Common myeloid progenitor, CD34-positive (primary cell): ENCODE measurements around the gene BCO1.

Source experiments
- CTCF ChIA-PET: fragments of 350-600 bp; sonication (Branson Sonifier 250); formaldehyde crosslinking; loops from one replicate; lab custom pipeline; 2021; ENCODE audit warnings: antibody characterized with exemption; lab: Charles Lee
- POLR2A ChIA-PET: fragments of 350-600 bp; sonication (Branson Sonifier 250); formaldehyde crosslinking; loops from one replicate; lab custom pipeline; 2021; ENCODE audit warnings: antibody characterized with exemption; lab: Charles Lee
- DNase-seq, 3 donors: peaks; one replicate each; pipeline versions ENCODE4 v3.0.0 to v3.0.0-alpha.2; 2013
- H3K27ac ChIP-seq, 2 experiments: 1 replicate in 1 of 2; 2 replicates in 1 of 2; pipeline ENCODE4 v1.7.0; 2013; ENCODE audit warnings: inconsistent platforms in 2 of 2, low read length in 2 of 2, mild to moderate bottlenecking in 2 of 2, low read depth in 1 of 2, moderate library complexity in 1 of 2; ENCODE audit not compliant: severe bottlenecking in 2 of 2, insufficient read depth in 1 of 2, poor library complexity in 1 of 2
- H3K27me3 ChIP-seq, 5 experiments: replicated peaks in 2 of 5; 1 replicate in 3 of 5; 2 replicates in 2 of 5; pipeline versions ENCODE4 v1.6.1 to v1.7.0; 2013; ENCODE audit warnings: low read length in 4 of 5, mild to moderate bottlenecking in 2 of 5, moderate library complexity in 2 of 5, inconsistent platforms in 1 of 5; ENCODE audit not compliant: insufficient read depth in 5 of 5, control insufficient read depth in 4 of 5
- H3K36me3 ChIP-seq, 4 experiments: 1 replicate in 2 of 4; 2 replicates in 2 of 4; pipeline versions ENCODE4 v1.6.1 to v1.7.0; 2013; ENCODE audit warnings: low read length in 3 of 4, control low read depth in 1 of 4, mild to moderate bottlenecking in 1 of 4; ENCODE audit not compliant: control insufficient read depth in 4 of 4, insufficient read depth in 4 of 4
- H3K4me1 ChIP-seq, 4 experiments: 1 replicate in 3 of 4; 2 replicates in 1 of 4; pipeline versions ENCODE4 v1.6.1 to v1.7.1; 2013; ENCODE audit warnings: low read length in 3 of 4, mild to moderate bottlenecking in 3 of 4, control low read depth in 1 of 4, inconsistent platforms in 1 of 4, moderate library complexity in 1 of 4; ENCODE audit not compliant: control insufficient read depth in 4 of 4, insufficient read depth in 4 of 4; ENCODE audit errors: control extremely low read depth in 1 of 4
- H3K4me3 ChIP-seq, 7 experiments: 1 replicate in 4 of 7; 2 replicates in 3 of 7; pipeline versions ENCODE4 v1.5.1 to v1.7.0; 2013; ENCODE audit warnings: mild to moderate bottlenecking in 7 of 7, low read length in 6 of 7, moderate library complexity in 6 of 7, inconsistent platforms in 2 of 7, low read depth in 2 of 7, control low read depth in 1 of 7; ENCODE audit not compliant: insufficient read depth in 4 of 7, control insufficient read depth in 1 of 7; ENCODE audit errors: extremely low read depth in 1 of 7
- H3K9me3 ChIP-seq, 5 experiments: 1 replicate in 4 of 5; 2 replicates in 1 of 5; pipeline versions ENCODE4 v1.6.1 to v1.7.1; 2013; ENCODE audit warnings: low read length in 4 of 5, mild to moderate bottlenecking in 2 of 5, inconsistent platforms in 1 of 5, low read depth in 1 of 5, moderate library complexity in 1 of 5; ENCODE audit not compliant: control insufficient read depth in 4 of 5, insufficient read depth in 2 of 5; ENCODE audit errors: control extremely low read depth in 1 of 5
- WGBS: methylation state at CpG from one replicate; pipeline ENCODE4 v1.1.5; 2013; ENCODE audit not compliant: insufficient coverage; 5-methylcytosine and 5-hydroxymethylcytosine counted together

BCO1 gene

GRCh38 chr16:81204798-81205680 lies 33.5 kb upstream of the BCO1 start:
- Histone ChIP-seq H3K4me1 (no peaks in the 10 kb centered on the region), H3K4me3 (no peak overlapping the region), H3K27ac (no peak overlapping the region), H3K27me3 (peaks cover 0 to 8% (median 4%) of the 10 kb centered on the region in 5 experiments), H3K9me3 (no peaks in the 10 kb centered on the region), H3K36me3 (no peaks in the 10 kb centered on the region)
- POLR2A ChIA-PET: no interaction called here
- peak; percentile 53 to 65 (median 62) for DNase-seq
- CTCF ChIA-PET: interaction anchor here (0.6 to 2.4 kb wide), 9 partner anchors 11 to 131 kb away, joined by 3 to 11 read pairs (median 4); no protein-coding TSS in a partner anchor
- 37% methylated on average over 6 of the region's 14 CpGs for WGBS

GRCh38 chr16:81207076-81207475 lies 31.4 kb upstream of the BCO1 start:
- no peaks in the 10 kb centered on the region for H3K36me3 ChIP-seq
- peaks cover 0 to 14% (median 6%) of the 10 kb centered on the region in 5 experiments for H3K27me3 ChIP-seq
- DNase-seq: no peak
- H3K27ac ChIP-seq: no peak overlapping the region
- POLR2A ChIA-PET: no interaction called here
- H3K4me3 ChIP-seq: no peak overlapping the region
- WGBS: 0% methylated on average over 1 of the region's 6 CpGs
- CTCF ChIA-PET: no interaction called here
- H3K4me1 ChIP-seq: no peaks in the 10 kb centered on the region
- H3K9me3 ChIP-seq: no peaks in the 10 kb centered on the region

- H3K9me3 ChIP-seq: no peaks in the 10 kb centered on the region
- no peaks in the 10 kb centered on the region for H3K4me1 ChIP-seq
- POLR2A ChIA-PET: no interaction called here
- CTCF ChIA-PET: interaction anchor here (0.6 kb wide), 1 partner anchor 23 kb away, joined by 3 read pairs; no protein-coding TSS in a partner anchor
- WGBS: 89% methylated on average over 3 of the region's 3 CpGs
- DNase-seq: no peak
- H3K36me3 ChIP-seq: no peaks in the 10 kb centered on the region
- H3K27me3 ChIP-seq: peaks cover 0 to 20% (median 9%) of the 10 kb centered on the region in 5 experiments
- H3K27ac ChIP-seq: no peak overlapping the region
- no peak overlapping the region for H3K4me3 ChIP-seq
Observed at GRCh38 chr16:81210807-81211206, 27.7 kb upstream of the BCO1 start.

GRCh38 chr16:81212830-81213465 lies 25.5 kb upstream of the BCO1 start:
- no peaks in the 10 kb centered on the region for H3K9me3 ChIP-seq
- 57% methylated on average over 9 of the region's 11 CpGs for WGBS
- H3K36me3 ChIP-seq: no peaks in the 10 kb centered on the region
- H3K4me3 ChIP-seq: no peak overlapping the region
- ChIA-PET POLR2A (no interaction called here), CTCF (no interaction called here)
- H3K27ac ChIP-seq: no peak overlapping the region
- no peak for DNase-seq
- no peaks in the 10 kb centered on the region for H3K4me1 ChIP-seq
- peaks cover 0 to 16% (median 8%) of the 10 kb centered on the region in 5 experiments for H3K27me3 ChIP-seq

DNA sequence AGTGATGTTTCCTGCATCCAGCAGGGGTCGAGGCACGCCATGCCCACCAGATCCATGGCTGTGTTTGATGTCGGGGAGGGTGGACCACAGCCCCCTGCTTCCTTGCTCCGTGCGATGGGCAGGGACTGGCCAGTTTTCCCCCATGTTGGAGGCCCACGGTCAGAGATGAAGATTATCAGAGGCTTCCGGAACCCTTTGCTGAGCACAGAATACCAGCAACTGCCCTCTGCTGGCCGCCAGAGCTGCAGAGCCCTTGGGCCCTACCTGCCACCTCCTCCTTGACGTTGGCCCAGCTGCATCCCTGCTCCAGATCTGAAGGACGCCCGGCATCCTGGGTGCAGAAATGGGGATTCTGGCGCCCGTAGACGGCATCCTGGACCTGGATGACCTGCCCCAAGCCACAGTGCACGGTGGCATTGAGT lies 23.7 kb upstream of the BCO1 start:
- Histone ChIP-seq H3K27me3 (peaks cover 0 to 17% (median 8%) of the 10 kb centered on the region in 5 experiments), H3K9me3 (no peaks in the 10 kb centered on the region), H3K4me3 (peak overlapping the region in 1 of 7 experiments; percentile 19), H3K27ac (no peak overlapping the region), H3K4me1 (no peaks in the 10 kb centered on the region), H3K36me3 (no peaks in the 10 kb centered on the region)
- CTCF ChIA-PET: interaction anchor here (1.2 kb wide), 1 partner anchor 15 kb away, joined by 4 read pairs; no protein-coding TSS in a partner anchor
- POLR2A ChIA-PET: no interaction called here
- DNase-seq: peak in 2 of 3 donors; percentile 6 to 19
- 48% methylated on average over 15 of the region's 15 CpGs for WGBS

DNA sequence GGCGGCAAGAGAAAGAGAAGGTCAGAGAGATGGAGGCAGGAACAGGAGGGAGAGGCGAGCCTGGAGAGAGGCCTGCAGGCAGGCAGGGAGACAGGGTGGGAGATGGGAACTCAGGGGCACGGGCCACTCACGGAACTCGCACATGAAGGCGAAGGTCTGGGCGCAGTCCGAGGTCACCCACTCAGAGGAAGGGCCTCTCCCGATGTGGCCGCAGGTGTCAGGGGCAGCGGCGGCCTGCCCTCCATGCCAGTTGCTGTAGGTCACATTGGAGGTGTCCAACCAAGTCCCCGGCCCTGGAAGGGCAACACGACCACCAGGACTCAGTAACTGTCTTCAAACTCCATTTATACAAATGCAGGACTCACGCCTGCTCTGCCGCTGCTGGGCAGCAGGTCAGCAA lies 22.4 kb upstream of the BCO1 start:
- POLR2A ChIA-PET: no interaction called here

More for the DNA sequence above, 22.4 kb upstream of the BCO1 start:
- no peak for DNase-seq
- Histone ChIP-seq H3K4me3 (no peak overlapping the region), H3K36me3 (no peaks in the 10 kb centered on the region), H3K4me1 (no peaks in the 10 kb centered on the region), H3K27me3 (peaks cover 0 to 31% (median 7%) of the 10 kb centered on the region in 5 experiments), H3K27ac (no peak overlapping the region), H3K9me3 (no peaks in the 10 kb centered on the region)
- WGBS: 96% methylated on average over 15 of the region's 16 CpGs
- CTCF ChIA-PET: interaction anchor here (1.2 to 3.1 kb wide), 2 partner anchors 10 to 14 kb away, joined by 4 to 11 read pairs; no protein-coding TSS in a partner anchor
